ENCODE results near the gene JDP2. TPM values are rescaled to one million over a fixed set of nuclear protein-coding genes. Genes with fewer than 3 reads are reported as not detected.

JDP2 gene
- polyA plus RNA-seq, 1 experiment = 83.8 TPM

DNA sequence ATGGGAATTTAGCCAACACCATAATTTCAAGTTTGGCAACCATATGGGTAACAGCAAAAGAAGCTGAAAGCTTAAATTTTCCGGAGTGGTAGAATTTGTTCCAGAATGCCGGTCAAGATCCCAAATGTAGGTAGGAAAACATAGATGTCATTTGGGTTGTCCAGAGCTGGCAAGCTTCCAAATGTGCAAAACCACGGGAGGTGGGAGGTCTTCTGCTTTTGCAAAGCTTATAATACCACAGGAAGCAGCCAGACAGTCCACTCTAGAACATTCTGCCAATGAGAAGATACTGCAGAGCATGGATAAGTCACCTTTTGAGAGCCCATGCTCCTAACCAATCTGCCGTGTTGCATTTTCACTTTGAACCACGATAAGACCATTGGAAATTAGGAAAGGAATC lies 68.1 kb downstream of the JDP2 start:
- no peak for TF ChIP-seq CTCF (IDR thresholded peaks at IDR 0.05; ENCODE audit: insufficient read depth, low read depth, low read length)
- no peak for DNase-seq (ENCODE audit: low read depth)
- ChIA-PET POLR2A (no interaction called here), CTCF (interaction anchor here (0.8 to 3.8 kb wide), 6 partner anchors 8 to 193 kb away, joined by 3 to 22 read pairs (median 8); no protein-coding TSS in a partner anchor)
- H3K4me3 ChIP-seq (ENCODE audit: low read depth, low read length) = no peak overlapping the region
- H3K27me3 ChIP-seq (ENCODE audit: control insufficient read depth, insufficient read depth, low read length) = peaks cover 1% of the 10 kb centered on the region; the same call in 1 of the 2 replicates
- no peaks in the 10 kb centered on the region for H3K36me3 ChIP-seq (ENCODE audit: control insufficient read depth, insufficient read depth, low read length)

GRCh38 chr14:75496755-75497154 lies 68.9 kb downstream of the JDP2 start:
- POLR2A ChIA-PET = no interaction called here
- no peak for DNase-seq (ENCODE audit: low read depth)
- Histone ChIP-seq H3K4me3 (ENCODE audit: low read depth, low read length) (no peak overlapping the region), H3K36me3 (ENCODE audit: control insufficient read depth, insufficient read depth, low read length) (no peaks in the 10 kb centered on the region), H3K27me3 (ENCODE audit: control insufficient read depth, insufficient read depth, low read length) (peaks cover 1% of the 10 kb centered on the region; the same call in 1 of the 2 replicates)
- CTCF ChIA-PET = interaction anchor here (0.6 to 3.8 kb wide), 4 partner anchors 9 to 189 kb away, joined by 4 to 22 read pairs (median 12); no protein-coding TSS in a partner anchor
- no peak for TF ChIP-seq CTCF (IDR thresholded peaks at IDR 0.05; ENCODE audit: insufficient read depth, low read depth, low read length)

DNA sequence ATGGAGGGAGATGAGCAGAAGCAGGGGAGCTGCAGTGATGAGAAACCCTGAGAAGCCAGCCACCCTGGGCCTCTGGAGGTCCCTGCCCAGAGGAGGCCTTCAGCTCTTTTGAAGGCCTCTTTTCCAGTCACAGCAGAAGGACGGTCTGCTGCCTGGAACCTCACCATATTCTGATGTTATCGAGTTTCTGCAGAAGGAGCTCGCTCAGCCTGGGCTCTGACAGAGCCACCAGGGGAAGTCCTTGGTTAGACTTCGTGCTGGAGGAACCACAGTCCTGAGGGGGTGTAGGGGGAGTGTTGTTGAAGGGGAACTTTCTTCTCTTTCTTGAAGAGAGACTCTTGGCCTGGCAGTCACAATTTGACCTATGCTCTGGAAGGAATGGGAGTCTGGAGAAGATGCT lies 69.4 kb downstream of the JDP2 start:
- DNase-seq (ENCODE audit: low read depth) = no peak
- Histone ChIP-seq H3K27me3 (ENCODE audit: control insufficient read depth, insufficient read depth, low read length) (peaks cover 1% of the 10 kb centered on the region; the same call in 1 of the 2 replicates), H3K4me3 (ENCODE audit: low read depth, low read length) (no peak overlapping the region), H3K36me3 (ENCODE audit: control insufficient read depth, insufficient read depth, low read length) (no peaks in the 10 kb centered on the region)
- ChIA-PET CTCF (interaction anchor here (1.5 to 3.8 kb wide), 3 partner anchors 9 to 189 kb away, joined by 4 to 22 read pairs (median 21); no protein-coding TSS in a partner anchor), POLR2A (no interaction called here)
- no peak for TF ChIP-seq CTCF (IDR thresholded peaks at IDR 0.05; ENCODE audit: insufficient read depth, low read depth, low read length)

- no peak overlapping the region for H3K4me3 ChIP-seq (ENCODE audit: low read depth, low read length)
- POLR2A ChIA-PET = no interaction called here
- CTCF ChIA-PET = interaction anchor here (3.8 kb wide), 1 partner anchor 10 kb away, joined by 22 read pairs; no protein-coding TSS in a partner anchor
- no peak for TF ChIP-seq CTCF (IDR thresholded peaks at IDR 0.05; ENCODE audit: insufficient read depth, low read depth, low read length)
- peaks cover 1% of the 10 kb centered on the region; the same call in 1 of the 2 replicates for H3K27me3 ChIP-seq (ENCODE audit: control insufficient read depth, insufficient read depth, low read length)
- DNase-seq (ENCODE audit: low read depth) = no peak
- no peaks in the 10 kb centered on the region for H3K36me3 ChIP-seq (ENCODE audit: control insufficient read depth, insufficient read depth, low read length)
Measured at GRCh38 chr14:75497701-75498100, 69.9 kb downstream of the JDP2 start.

GRCh38 chr14:75499084-75499875 lies 71.5 kb downstream of the JDP2 start:
- no peak overlapping the region for H3K4me3 ChIP-seq (ENCODE audit: low read depth, low read length)
- CTCF ChIA-PET = interaction anchor here (0.7 to 3.8 kb wide), 2 partner anchors 11 to 62 kb away, joined by 3 to 22 read pairs; no protein-coding TSS in a partner anchor
- DNase-seq (ENCODE audit: low read depth) = no peak
- H3K27me3 ChIP-seq (ENCODE audit: control insufficient read depth, insufficient read depth, low read length) = peaks cover 3% of the 10 kb centered on the region; the same call in 1 of the 2 replicates
- H3K36me3 ChIP-seq (ENCODE audit: control insufficient read depth, insufficient read depth, low read length) = no peaks in the 10 kb centered on the region
- TF ChIP-seq CTCF (IDR thresholded peaks at IDR 0.05; ENCODE audit: insufficient read depth, low read depth, low read length) = no peak
- POLR2A ChIA-PET = no interaction called here
